ENCODE results near the gene PHRF1. TPM values are rescaled to one million over a fixed set of nuclear protein-coding genes. Genes with fewer than 3 reads are reported as not detected.

Gene PHRF1
- total and polyA plus RNA-seq, 2 experiments from 2014 or later, result 25.6 to 26.9 TPM

- Histone ChIP-seq H3K27ac (no peak overlapping the region), H3K79me2 (no peaks in the 10 kb centered on the region), H3K4me3 (no peak overlapping the region), H3K4me2 (no peak overlapping the region), H3K4me1 (ENCODE audit: insufficient read depth) (peaks cover 9% of the 10 kb centered on the region), H3K27me3 (peaks cover 20% of the 10 kb centered on the region), H3K36me3 (replicated peaks; ENCODE audit: insufficient read depth, low read depth) (no peaks in the 10 kb centered on the region), H4K20me1 (ENCODE audit: insufficient read depth, poor library complexity, severe bottlenecking) (peaks cover 17% of the 10 kb centered on the region), H3K9me3 (ENCODE audit: low read depth) (no peaks in the 10 kb centered on the region), H2AFZ (no peak overlapping the region), H3K9me2 (replicated peaks; ENCODE audit: insufficient read depth) (no peaks in the 10 kb centered on the region)
- WGBS (ENCODE audit: low lambda C conversion rate, missing lambda C conversion rate), result 84% methylated on average over 9 of the region's 9 CpGs
- DNase-seq (ENCODE audit: low spot score), result no peak
- TF ChIP-seq EZH2phosphoT487 (IDR thresholded peaks at IDR 0.05; ENCODE audit: low read depth, severe bottlenecking, unreplicated experiment) (no peak), EZH2 (IDR thresholded peaks at IDR 0.05; ENCODE audit: borderline replicate concordance) (no peak), CTCF (IDR thresholded peaks at IDR 0.05; ENCODE audit: poor library complexity) (no peak)
These were observed 67.1 kb downstream of the PHRF1 start for GRCh38 chr11:643366-643765.

GRCh38 chr11:643849-644738, 67.8 kb downstream of the PHRF1 start:
- no peak overlapping the region for H3K4me3 ChIP-seq
- no peak overlapping the region for H3K27ac ChIP-seq
- H3K36me3 ChIP-seq (replicated peaks; ENCODE audit: insufficient read depth, low read depth), result no peaks in the 10 kb centered on the region
- peaks cover 10% of the 10 kb centered on the region for H4K20me1 ChIP-seq (ENCODE audit: insufficient read depth, poor library complexity, severe bottlenecking)
- H3K4me2 ChIP-seq, result no peak overlapping the region
- no peak overlapping the region for H2AFZ ChIP-seq
- peaks cover 13% of the 10 kb centered on the region for H3K27me3 ChIP-seq
- no peaks in the 10 kb centered on the region for H3K79me2 ChIP-seq
- H3K9me2 ChIP-seq (replicated peaks; ENCODE audit: insufficient read depth), result no peaks in the 10 kb centered on the region
- no peak for DNase-seq (ENCODE audit: low spot score)
- peaks cover 2% of the 10 kb centered on the region for H3K4me1 ChIP-seq (ENCODE audit: insufficient read depth)
- TF ChIP-seq CTCF (IDR thresholded peaks at IDR 0.05; ENCODE audit: poor library complexity) (no peak), EZH2phosphoT487 (IDR thresholded peaks at IDR 0.05; ENCODE audit: low read depth, severe bottlenecking, unreplicated experiment) (no peak), EZH2 (IDR thresholded peaks at IDR 0.05; ENCODE audit: borderline replicate concordance) (no peak)
- 93% methylated on average over 46 of the region's 50 CpGs for WGBS (ENCODE audit: low lambda C conversion rate, missing lambda C conversion rate)
- no peaks in the 10 kb centered on the region for H3K9me3 ChIP-seq (ENCODE audit: low read depth)

DNA sequence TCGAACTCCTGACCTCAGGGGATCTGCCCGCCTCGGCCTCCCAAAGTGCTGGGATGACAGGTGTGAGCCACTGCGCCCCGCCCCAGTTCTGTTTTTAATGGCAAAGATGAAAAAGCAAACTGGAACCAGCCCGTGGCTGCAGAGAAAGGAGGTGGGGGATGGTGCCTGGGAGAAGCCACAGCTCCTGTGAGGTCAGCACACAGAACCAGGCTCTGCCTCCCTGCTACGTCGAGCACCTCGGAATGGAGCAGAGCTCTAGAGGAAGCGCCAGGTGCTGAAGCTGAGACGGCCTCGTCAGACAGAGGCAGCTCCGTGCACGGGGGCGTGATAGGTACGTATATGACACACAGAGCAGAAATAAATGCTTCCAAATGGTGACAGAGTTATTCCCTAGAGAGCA, 69.3 kb downstream of the PHRF1 start:
- Histone ChIP-seq H3K4me2 (no peak overlapping the region), H3K36me3 (replicated peaks; ENCODE audit: insufficient read depth, low read depth) (no peaks in the 10 kb centered on the region), H3K79me2 (no peaks in the 10 kb centered on the region), H3K27ac (no peak overlapping the region), H3K9me3 (ENCODE audit: low read depth) (no peaks in the 10 kb centered on the region), H4K20me1 (ENCODE audit: insufficient read depth, poor library complexity, severe bottlenecking) (peaks cover 2% of the 10 kb centered on the region), H3K27me3 (peaks cover 5% of the 10 kb centered on the region), H3K4me3 (no peak overlapping the region), H3K4me1 (ENCODE audit: insufficient read depth) (no peaks in the 10 kb centered on the region), H2AFZ (no peak overlapping the region), H3K9me2 (replicated peaks; ENCODE audit: insufficient read depth) (no peaks in the 10 kb centered on the region)
- 92% methylated on average over 16 of the region's 16 CpGs for WGBS (ENCODE audit: low lambda C conversion rate, missing lambda C conversion rate)
- TF ChIP-seq EZH2phosphoT487 (IDR thresholded peaks at IDR 0.05; ENCODE audit: low read depth, severe bottlenecking, unreplicated experiment), result no peak
- TF ChIP-seq CTCF (IDR thresholded peaks at IDR 0.05; ENCODE audit: poor library complexity), result no peak
- TF ChIP-seq EZH2 (IDR thresholded peaks at IDR 0.05; ENCODE audit: borderline replicate concordance), result no peak
- DNase-seq (ENCODE audit: low spot score), result no peak

Measured in hepatocyte (in vitro differentiated cells).